ENCODE data around the gene ALPK3.

Gene ALPK3

DNA sequence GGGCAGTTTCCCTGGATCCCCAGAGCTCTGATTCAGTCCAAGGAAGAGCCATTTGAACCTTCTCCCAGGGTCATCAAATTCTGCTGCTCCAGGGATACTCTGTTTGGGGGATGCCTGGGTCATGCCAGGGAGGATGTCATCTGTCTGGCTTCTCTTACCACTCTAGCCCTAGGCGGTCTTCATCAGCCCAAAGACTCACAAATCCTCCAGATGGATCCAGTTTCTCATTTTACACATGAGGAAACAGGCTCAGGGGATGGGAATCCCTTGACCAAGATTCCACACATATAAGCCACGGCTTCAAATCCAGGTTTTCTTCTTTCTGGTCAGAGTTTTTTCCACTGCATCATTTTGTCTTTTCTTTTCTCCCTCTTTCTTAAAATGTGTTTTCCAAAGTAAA lies 104.0 kb downstream of the ALPK3 start:
- no peak for DNase-seq (ENCODE audit: low read depth)

DNA sequence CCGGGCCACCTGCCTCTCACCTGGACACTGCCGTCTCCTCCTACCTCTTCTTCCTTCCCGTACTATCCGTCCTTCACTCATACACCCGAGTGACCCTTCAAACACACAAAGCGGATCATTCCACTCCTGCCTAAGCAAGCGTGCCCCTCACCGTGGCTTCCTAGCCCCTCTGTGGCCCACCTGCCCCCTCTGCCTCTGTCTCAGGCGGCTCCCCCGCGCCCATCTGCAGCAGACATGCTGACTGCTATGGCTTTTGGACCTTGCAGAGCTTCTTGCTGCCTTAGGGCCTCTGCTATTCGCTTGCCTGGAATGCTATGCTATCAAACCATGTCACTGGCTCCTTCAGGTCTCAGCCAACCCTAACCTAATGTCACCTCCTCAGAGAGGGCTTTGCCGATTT lies 105.4 kb downstream of the ALPK3 start:
- DNase-seq (ENCODE audit: low read depth): no peak
